IMR-90 (cell line): Measurements from ENCODE around the gene PCNX2. TPM values are rescaled to one million over a fixed set of nuclear protein-coding genes. Genes with fewer than 3 reads are reported as not detected.

ENCODE experiments used
- ATAC-seq: fragments of 200-7000 bp; cut with Tn5 transposase; 2 replicates; pipeline ENCODE4 v1.9.1; 2020; ENCODE audit warnings: low read depth, mild to moderate bottlenecking, moderate library complexity
- BruUV-seq: library from RNA; stranded (reverse); fragments of 400-500 nt; replicated peaks from 2 replicates; lab custom pipeline; 2021; lab: Mats Ljungman, UMichigan
- CTCF ChIA-PET: fragments of 300-600 bp; formaldehyde crosslinking; extraction: SDS; loops from one replicate; lab custom pipeline; 2021; ENCODE audit warnings: antibody characterized with exemption; lab: Yijun Ruan, JAX
- POLR2A ChIA-PET: fragments of 300-600 bp; sonication (Branson Sonifier 250); formaldehyde crosslinking; loops from one replicate; lab custom pipeline; 2022; ENCODE audit warnings: antibody characterized with exemption; ENCODE audit not compliant: unreplicated experiment; lab: Charles Lee
- DNase-seq: peaks from one replicate; pipeline ENCODE4 v3.0.0; 2013
- H2AFZ ChIP-seq: replicated peaks from 2 replicates; pipeline ENCODE3; 2013; ENCODE audit warnings: low read length, mild to moderate bottlenecking; ENCODE audit not compliant: poor library complexity
- H2AK5ac ChIP-seq: 2 replicates; pipeline ENCODE4 v1.6.1; 2013; ENCODE audit warnings: low read depth, low read length, inconsistent platforms
- H2AK9ac ChIP-seq: replicated peaks from 2 replicates; pipeline ENCODE3; 2013; ENCODE audit warnings: mild to moderate bottlenecking, low read depth, low read length, moderate library complexity; ENCODE audit not compliant: poor library complexity
- H2BK120ac ChIP-seq: 2 replicates; pipeline ENCODE4 v1.6.1; 2013; ENCODE audit warnings: low read depth, low read length, inconsistent platforms
- H2BK15ac ChIP-seq: 3 replicates; pipeline ENCODE4 v1.6.1; 2013; ENCODE audit warnings: low read depth, low read length, inconsistent platforms
- H2BK20ac ChIP-seq: 2 replicates; pipeline ENCODE4 v1.6.1; 2013; ENCODE audit warnings: low read depth, mild to moderate bottlenecking, inconsistent platforms, low read length, moderate library complexity
- H2BK5ac ChIP-seq: 2 replicates; pipeline ENCODE4 v1.6.1; 2013; ENCODE audit warnings: mild to moderate bottlenecking, low read depth, low read length, inconsistent platforms; ENCODE audit not compliant: poor library complexity, severe bottlenecking
- H3K14ac ChIP-seq: replicated peaks from 2 replicates; pipeline ENCODE4 v1.6.1; 2013; ENCODE audit warnings: low read depth, low read length, inconsistent platforms
- H3K18ac ChIP-seq: 2 replicates; pipeline ENCODE4 v1.6.1; 2013; ENCODE audit warnings: low read depth, low read length, control low read depth
- H3K23ac ChIP-seq: 2 replicates; pipeline ENCODE4 v1.6.1; 2013; ENCODE audit warnings: low read depth, low read length, inconsistent platforms
- H3K27ac ChIP-seq: 2 replicates; pipeline ENCODE4 v1.5.1; 2013; ENCODE audit warnings: mild to moderate bottlenecking, control low read depth, low read length; ENCODE audit not compliant: insufficient read depth
- H3K27me3 ChIP-seq: 2 replicates; pipeline ENCODE4 v1.6.1; 2013; ENCODE audit warnings: low read length; ENCODE audit not compliant: control insufficient read depth, insufficient read depth
- H3K36me3 ChIP-seq: 2 replicates; pipeline ENCODE4 v1.6.1; 2013; ENCODE audit warnings: low read length, mixed read lengths; ENCODE audit not compliant: control insufficient read depth, insufficient read depth
- H3K4ac ChIP-seq: 2 replicates; pipeline ENCODE4 v1.6.1; 2013; ENCODE audit warnings: low read depth, low read length, inconsistent platforms
- H3K4me1 ChIP-seq: 2 replicates; pipeline ENCODE4 v1.6.1; 2013; ENCODE audit warnings: low read length, mixed read lengths; ENCODE audit not compliant: control insufficient read depth, insufficient read depth
- H3K4me2 ChIP-seq: 2 replicates; pipeline ENCODE4 v1.6.1; 2013; ENCODE audit warnings: low read depth, mild to moderate bottlenecking, control low read depth, low read length, moderate library complexity
- H3K4me3 ChIP-seq: 2 replicates; pipeline ENCODE4 v1.5.1; 2013; ENCODE audit warnings: low read depth, mild to moderate bottlenecking, control low read depth, low read length, moderate library complexity; ENCODE audit not compliant: insufficient read depth
- H3K56ac ChIP-seq: 2 replicates; pipeline ENCODE4 v1.6.1; 2013; ENCODE audit warnings: low read length, inconsistent platforms; ENCODE audit not compliant: insufficient read depth; ENCODE audit errors: extremely low read depth
- H3K79me1 ChIP-seq, 2 experiments: 2 replicates each; pipeline ENCODE4 v1.6.1; 2013; ENCODE audit warnings: low read length in 2 of 2, inconsistent platforms in 1 of 2, low read depth in 1 of 2
- H3K9ac ChIP-seq: 2 replicates; pipeline ENCODE4 v1.6.1; 2013; ENCODE audit warnings: low read depth, low read length, control low read depth
- H3K9me1 ChIP-seq: 2 replicates; pipeline ENCODE4 v1.6.1; 2013; ENCODE audit warnings: low read length, inconsistent platforms; ENCODE audit not compliant: insufficient read depth
- H3K9me3 ChIP-seq: 2 replicates; pipeline ENCODE4 v1.6.1; 2013; ENCODE audit warnings: low read length; ENCODE audit not compliant: control insufficient read depth, insufficient read depth
- H4K20me1 ChIP-seq: 2 replicates; pipeline ENCODE4 v1.6.1; 2013; ENCODE audit warnings: low read length, inconsistent platforms; ENCODE audit not compliant: insufficient read depth
- H4K5ac ChIP-seq: 2 replicates; pipeline ENCODE4 v1.6.1; 2013; ENCODE audit warnings: mild to moderate bottlenecking, low read depth, low read length, control low read depth
- H4K8ac ChIP-seq, 2 experiments: 2 replicates each; pipeline ENCODE4 v1.6.1; 2013; ENCODE audit warnings: low read depth in 2 of 2, low read length in 2 of 2, control low read depth in 1 of 2, inconsistent platforms in 1 of 2
- H4K91ac ChIP-seq: 2 replicates; pipeline ENCODE4 v1.6.1; 2013; ENCODE audit warnings: low read depth, low read length, inconsistent platforms; ENCODE audit not compliant: insufficient read depth
- MAFK ChIP-seq: IDR thresholded peaks from 2 replicates; pipeline ENCODE4 v1.6.1; 2012; ENCODE audit warnings: low read depth, low read length, improper control_type of control experiment
- RAD21 ChIP-seq: IDR thresholded peaks from 2 replicates; pipeline ENCODE4 v1.6.1; 2012; ENCODE audit warnings: low read length, improper control_type of control experiment
- USF2 ChIP-seq: fragments of 150-350 bp; IDR thresholded peaks from 2 replicates; pipeline ENCODE4 v1.6.1; 2017; ENCODE audit warnings: mild to moderate bottlenecking, antibody characterized with exemption, low read length, low read depth
- WGBS, 2 experiments: methylation state at CpG; one replicate each; pipeline versions ENCODE4 v1.1.5 to v1.1.7; 2013; ENCODE audit warnings: missing lambda C conversion rate in 2 of 2; ENCODE audit not compliant: insufficient read length in 1 of 2; ENCODE audit errors: extremely low coverage in 2 of 2; 5-methylcytosine and 5-hydroxymethylcytosine counted together
- dilution Hi-C: fragments of 300-500 bp; cut with HindIII; formaldehyde crosslinking; loops from one replicate; pipeline ENCODE4 v1.14.3; 2018; ENCODE audit warnings: low sequenced_read_pairs; ENCODE audit not compliant: unreplicated experiment
- in situ Hi-C: fragments of 300-500 bp; cut with MboI; formaldehyde crosslinking; loops from 3 replicates; pipeline ENCODE4 v1.14.3; 2019; ENCODE audit warnings: low sequenced_read_pairs, inconsistent platforms, mixed read lengths
- intact Hi-C: fragments of 100-400 bp; cut with micrococcal nuclease; formaldehyde crosslinking; loops from 2 replicates; pipeline ENCODE4 v1.10.0; 2022
- polyA plus RNA-seq, 3 experiments: library from polyadenylated mRNA; depleted of rRNA; stranded (reverse); fragments of >200 nt; gene quantifications; 2 replicates each; pipeline ENCODE4 v1.2.3, GENCODE V29; 2012; ENCODE audit warnings: low replicate concordance in 1 of 3
- total RNA-seq: library from RNA; depleted of rRNA; stranded (reverse); fragments of >200 nt; gene quantifications from 2 replicates; pipeline ENCODE4 v1.2.3, GENCODE V29; 2012

PCNX2 gene
- total and polyA plus RNA-seq, 2 of the 4 experiments (the other 2 are of a cell fraction): 15.9 to 22.6 TPM

DNA sequence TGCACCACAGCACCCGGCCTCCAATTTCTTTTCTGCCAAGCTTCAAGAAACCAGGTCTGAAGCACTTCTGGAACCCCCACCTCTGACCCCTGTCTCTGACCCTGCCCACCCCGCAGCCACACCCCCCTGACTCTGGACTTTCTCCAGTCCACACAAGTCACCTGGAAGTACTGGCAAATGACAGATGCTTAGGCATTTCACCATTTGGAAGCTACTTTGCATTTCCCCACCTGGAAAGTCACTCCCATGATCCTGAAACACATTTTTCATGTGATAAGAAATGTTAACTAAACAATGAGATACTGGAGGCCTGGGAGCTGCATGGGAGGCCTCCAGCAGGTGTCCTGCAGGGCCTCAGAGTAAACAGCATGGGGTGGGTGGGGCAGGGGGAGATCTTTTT, 299.4 kb downstream of the PCNX2 start:
- Histone ChIP-seq H2BK5ac (no peak overlapping the region), H3K18ac (no peak overlapping the region), H3K79me1 (no peaks in the 10 kb centered on the region), H2AK9ac (no peak overlapping the region), H3K4me2 (no peak overlapping the region), H2BK15ac (no peak overlapping the region), H3K9me3 (peaks cover 6% of the 10 kb centered on the region; the same call in 1 of the 2 replicates), H2BK120ac (no peak overlapping the region), H3K9me1 (peaks cover 3% of the 10 kb centered on the region; the same call in 1 of the 2 replicates), H3K9ac (no peak overlapping the region), H3K36me3 (peaks cover 24% of the 10 kb centered on the region), H3K4me3 (no peak overlapping the region), H4K8ac (no peak overlapping the region), H4K20me1 (no peaks in the 10 kb centered on the region), H3K23ac (no peak overlapping the region), H3K4ac (no peak overlapping the region), H2AFZ (no peak overlapping the region), H4K91ac (no peak overlapping the region), H3K27ac (no peak overlapping the region), H3K56ac (no peak overlapping the region), H2AK5ac (no peak overlapping the region), H4K5ac (no peak overlapping the region), H3K4me1 (no peaks in the 10 kb centered on the region), H3K14ac (no peak overlapping the region), H3K27me3 (no peaks in the 10 kb centered on the region), H2BK20ac (no peak overlapping the region)
- ChIA-PET CTCF (interaction anchor here (1.1 kb wide), 1 partner anchor 10 kb away, joined by 3 read pairs; no protein-coding TSS in a partner anchor), POLR2A (no interaction called here)
- ATAC-seq (no peak), DNase-seq (no peak)
- TF ChIP-seq RAD21 (no peak), MAFK (no peak), USF2 (no peak)
- no TSS peak for BruUV-seq
- WGBS, 2 experiments: no CpG with 5 or more reads among the region's 2 CpGs
- intact Hi-C loops (no loop called here), dilution Hi-C loops (no loop called here), in situ Hi-C loops (no loop called here)
